ENCODE results near the gene OR11L1. TPM values are rescaled to one million over a fixed set of nuclear protein-coding genes. Genes with fewer than 3 reads are reported as not detected.

The OR11L1 gene
- total and polyA plus RNA-seq, 9 donors: not detected

DNA sequence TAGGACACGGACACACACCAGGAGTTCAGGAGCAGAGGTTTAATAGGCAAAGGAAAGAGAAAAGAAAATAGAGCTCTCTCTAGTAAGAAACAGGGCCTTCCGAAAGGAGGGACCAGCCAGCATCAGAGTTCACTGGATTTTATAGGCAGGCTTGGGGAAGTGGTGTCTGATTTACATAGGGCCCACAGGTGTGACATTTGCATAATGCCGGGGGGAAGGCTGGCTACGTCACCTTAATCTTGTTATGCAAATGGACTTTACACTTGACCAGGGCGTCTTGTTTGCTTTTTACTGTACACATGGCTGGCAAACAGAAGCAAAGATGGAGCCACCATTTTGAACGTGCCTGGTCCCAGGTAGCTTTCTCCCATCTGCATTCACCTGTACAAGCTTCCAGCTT lies 17.7 kb downstream of the OR11L1 start, which contains the start of gene OR14A16:
Gene OR14A16, minus strand, starts transcription at position 97 of the 400 bp plus-strand sequence. CDS start 8,390 bp downstream, outside the sequence.
- Histone ChIP-seq H3K4me1 (ENCODE audit: control insufficient read depth, insufficient read depth, low read length) (no peaks in the 10 kb centered on the region), H3K27me3 (ENCODE audit: control insufficient read depth, insufficient read depth, low read length) (no peaks in the 10 kb centered on the region), H3K36me3 (ENCODE audit: control insufficient read depth, insufficient read depth, low read length) (no peaks in the 10 kb centered on the region), H3K27ac (ENCODE audit: low read length) (no peak within 1 kb of the TSS), H3K9me3 (replicated peaks; ENCODE audit: control insufficient read depth, low read depth, low read length) (no peaks in the 10 kb centered on the region), H3K4me3 (ENCODE audit: low read length) (no peak within 1 kb of the TSS)
- 51% methylated on average over 5 of the region's 6 CpGs for WGBS (ENCODE audit: insufficient coverage)
- no peak for DNase-seq

DNA sequence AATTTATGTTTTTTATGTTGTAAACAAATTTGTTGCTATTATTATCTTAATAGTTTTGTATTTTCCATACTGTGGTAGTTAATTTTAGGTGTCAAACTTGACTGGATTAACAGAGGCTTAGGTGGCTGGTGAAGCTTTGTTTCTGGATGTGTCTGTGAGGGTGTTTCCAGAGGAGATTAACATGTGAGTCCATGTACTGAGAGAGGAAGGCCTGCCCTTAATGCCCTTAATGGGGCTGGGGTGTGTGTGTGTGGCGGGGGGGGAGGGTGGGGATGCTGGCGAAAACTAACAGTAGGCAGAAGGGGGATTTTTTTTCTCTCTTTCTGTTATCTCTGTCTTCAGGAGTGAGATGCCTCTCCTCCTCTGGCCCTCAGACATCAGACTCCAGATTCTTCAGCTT lies 19.6 kb downstream of the OR11L1 start:
- DNase-seq: no peak
- H3K27ac ChIP-seq (ENCODE audit: low read length): no peak overlapping the region
- no peaks in the 10 kb centered on the region for H3K9me3 ChIP-seq (replicated peaks; ENCODE audit: control insufficient read depth, low read depth, low read length)
- H3K27me3 ChIP-seq (ENCODE audit: control insufficient read depth, insufficient read depth, low read length): no peaks in the 10 kb centered on the region
- H3K36me3 ChIP-seq (ENCODE audit: control insufficient read depth, insufficient read depth, low read length): no peaks in the 10 kb centered on the region
- no CpG with 5 or more reads among the region's 2 CpGs for WGBS (ENCODE audit: insufficient coverage)
- no peak overlapping the region for H3K4me3 ChIP-seq (ENCODE audit: low read length)
- H3K4me1 ChIP-seq (ENCODE audit: control insufficient read depth, insufficient read depth, low read length): no peaks in the 10 kb centered on the region

DNA sequence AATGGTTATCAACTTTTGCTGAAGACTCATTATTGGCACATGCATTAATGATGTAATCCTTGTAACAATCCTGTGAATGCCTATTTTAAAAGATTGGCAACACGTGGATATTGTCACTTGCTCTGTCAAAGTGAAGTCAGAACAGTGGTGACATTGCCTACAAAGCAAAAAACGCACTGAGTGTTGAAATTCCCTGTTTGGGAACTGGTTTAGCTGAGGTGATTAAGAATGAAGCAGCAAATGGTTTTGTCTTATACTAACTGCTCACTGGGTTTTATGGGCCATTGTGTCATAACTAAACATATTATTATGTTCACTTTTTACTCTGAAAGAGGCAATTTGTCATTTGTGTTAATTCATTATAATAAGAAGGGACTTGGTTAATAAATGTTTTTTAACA lies 29.1 kb downstream of the OR11L1 start:
- 29% methylated on average over 1 of the region's 2 CpGs for WGBS (ENCODE audit: insufficient coverage)
- no peaks in the 10 kb centered on the region for H3K36me3 ChIP-seq (ENCODE audit: control insufficient read depth, insufficient read depth, low read length)
- H3K4me1 ChIP-seq (ENCODE audit: control insufficient read depth, insufficient read depth, low read length): no peaks in the 10 kb centered on the region

DNA sequence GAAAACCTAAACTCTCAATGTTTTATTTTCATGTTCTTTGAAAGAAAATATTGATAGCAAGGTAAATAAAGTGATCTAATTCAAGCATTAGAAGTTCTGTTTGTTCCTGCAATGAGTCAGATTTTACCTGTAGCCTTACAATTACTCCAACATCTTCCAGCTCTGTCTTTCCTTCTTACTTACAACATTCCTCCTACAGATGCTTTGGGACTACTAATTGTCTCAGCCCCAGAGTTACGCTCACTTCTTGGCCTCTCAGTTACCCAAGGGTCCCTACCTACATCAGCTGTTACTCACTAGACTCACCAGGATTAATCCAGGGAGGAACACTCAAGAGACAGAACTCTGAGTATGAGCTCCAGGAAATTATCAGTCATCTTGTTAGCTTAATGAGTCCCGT lies 44.2 kb downstream of the OR11L1 start:
- peaks cover 20% of the 10 kb centered on the region for H3K9me3 ChIP-seq (replicated peaks; ENCODE audit: control insufficient read depth, low read depth, low read length)
- no peaks in the 10 kb centered on the region for H3K36me3 ChIP-seq (ENCODE audit: control insufficient read depth, insufficient read depth, low read length)
- no peak for DNase-seq
- no peak overlapping the region for H3K27ac ChIP-seq (ENCODE audit: low read length)
- H3K4me3 ChIP-seq (ENCODE audit: low read length): no peak overlapping the region
- no peaks in the 10 kb centered on the region for H3K27me3 ChIP-seq (ENCODE audit: control insufficient read depth, insufficient read depth, low read length)
- H3K4me1 ChIP-seq (ENCODE audit: control insufficient read depth, insufficient read depth, low read length): no peaks in the 10 kb centered on the region
- 0% methylated on average over 1 of the region's 2 CpGs for WGBS (ENCODE audit: insufficient coverage)

More for the DNA sequence above, 29.1 kb downstream of the OR11L1 start:
- DNase-seq: no peak
- Histone ChIP-seq H3K27ac (ENCODE audit: low read length) (no peak overlapping the region), H3K9me3 (replicated peaks; ENCODE audit: control insufficient read depth, low read depth, low read length) (peaks cover 4% of the 10 kb centered on the region), H3K4me3 (ENCODE audit: low read length) (no peak overlapping the region), H3K27me3 (ENCODE audit: control insufficient read depth, insufficient read depth, low read length) (no peaks in the 10 kb centered on the region)

Other genes with a start within 250 kb of the OR11L1 start
- gene OR2G3, start 236.3 kb downstream of the OR11L1 start, total RNA-seq: not detected
- not detected for gene OR2G3, start 236.3 kb downstream of the OR11L1 start, polyA plus RNA-seq (ENCODE audit: insufficient read depth in 1 of 8, insufficient read length in 8 of 8, low replicate concordance in 1 of 8)
- not detected for gene OR13G1, start 162.2 kb downstream of the OR11L1 start, total RNA-seq
- gene OR13G1, start 162.2 kb downstream of the OR11L1 start, polyA plus RNA-seq (ENCODE audit: insufficient read depth in 1 of 8, insufficient read length in 8 of 8, low replicate concordance in 1 of 8): under 1 TPM in 1 of 8 donors, not detected in 7; 0.08 TPM
- not detected for gene OR6F1, start 125.2 kb downstream of the OR11L1 start, total RNA-seq
- not detected for gene OR6F1, start 125.2 kb downstream of the OR11L1 start, polyA plus RNA-seq (ENCODE audit: insufficient read depth in 1 of 8, insufficient read length in 8 of 8, low replicate concordance in 1 of 8)
- not detected for gene OR14K1, start 103.3 kb downstream of the OR11L1 start, total RNA-seq
- not detected for gene OR14K1, start 103.3 kb downstream of the OR11L1 start, polyA plus RNA-seq (ENCODE audit: insufficient read depth in 1 of 8, insufficient read length in 8 of 8, low replicate concordance in 1 of 8)
- gene OR14A2, start 93.8 kb downstream of the OR11L1 start, total RNA-seq: not detected
- not detected for gene OR14A2, start 93.8 kb downstream of the OR11L1 start, polyA plus RNA-seq (ENCODE audit: insufficient read depth in 1 of 8, insufficient read length in 8 of 8, low replicate concordance in 1 of 8)
- not detected for gene OR1C1, start 81.3 kb downstream of the OR11L1 start, total RNA-seq
- gene OR1C1, start 81.3 kb downstream of the OR11L1 start, polyA plus RNA-seq (ENCODE audit: insufficient read depth in 1 of 8, insufficient read length in 8 of 8, low replicate concordance in 1 of 8): not detected
- not detected for gene OR14A16, start 17.8 kb downstream of the OR11L1 start, total RNA-seq
- gene OR14A16, start 17.8 kb downstream of the OR11L1 start, polyA plus RNA-seq (ENCODE audit: insufficient read depth in 1 of 8, insufficient read length in 8 of 8, low replicate concordance in 1 of 8): not detected
- gene TRIM58, start 15.3 kb upstream of the OR11L1 start, total RNA-seq: 1.6 TPM
- gene TRIM58, start 15.3 kb upstream of the OR11L1 start, polyA plus RNA-seq (ENCODE audit: insufficient read depth in 1 of 8, insufficient read length in 8 of 8, low replicate concordance in 1 of 8): 1 to 10 TPM; 1.4 to 6.4 (median 3.6) TPM
- 0.27 TPM for gene OR2W3, start 53.7 kb upstream of the OR11L1 start, total RNA-seq
- gene OR2W3, start 53.7 kb upstream of the OR11L1 start, polyA plus RNA-seq (ENCODE audit: insufficient read depth in 1 of 8, insufficient read length in 8 of 8, low replicate concordance in 1 of 8): 1 to 10 TPM in 4 of 8 donors, under 1 TPM in 4; 0.68 to 1.5 (median 1.0) TPM
- not detected for gene OR2T8, start 78.4 kb upstream of the OR11L1 start, total RNA-seq
- under 1 TPM in 3 of 8 donors, not detected in 5; 0.12 to 0.27 (median 0.14) TPM for gene OR2T8, start 78.4 kb upstream of the OR11L1 start, polyA plus RNA-seq (ENCODE audit: insufficient read depth in 1 of 8, insufficient read length in 8 of 8, low replicate concordance in 1 of 8)
- gene OR2AJ1, start 83.0 kb upstream of the OR11L1 start, total RNA-seq: not detected
- gene OR2AJ1, start 83.0 kb upstream of the OR11L1 start, polyA plus RNA-seq (ENCODE audit: insufficient read depth in 1 of 8, insufficient read length in 8 of 8, low replicate concordance in 1 of 8): not detected
- not detected for gene OR2L8, start 107.0 kb upstream of the OR11L1 start, total RNA-seq
- not detected for gene OR2L8, start 107.0 kb upstream of the OR11L1 start, polyA plus RNA-seq (ENCODE audit: insufficient read depth in 1 of 8, insufficient read length in 8 of 8, low replicate concordance in 1 of 8)
- gene OR2AK2, start 123.3 kb upstream of the OR11L1 start, total RNA-seq: not detected
- gene OR2AK2, start 123.3 kb upstream of the OR11L1 start, polyA plus RNA-seq (ENCODE audit: insufficient read depth in 1 of 8, insufficient read length in 8 of 8, low replicate concordance in 1 of 8): not detected
- gene OR2L5, start 171.8 kb upstream of the OR11L1 start, total RNA-seq: not detected
- not detected for gene OR2L5, start 171.8 kb upstream of the OR11L1 start, polyA plus RNA-seq (ENCODE audit: insufficient read depth in 1 of 8, insufficient read length in 8 of 8, low replicate concordance in 1 of 8)
- 0.04 TPM for gene OR2L2, start 188.2 kb upstream of the OR11L1 start, total RNA-seq
- under 1 TPM in 2 of 8 donors, not detected in 6; 0.04 to 0.16 TPM for gene OR2L2, start 188.2 kb upstream of the OR11L1 start, polyA plus RNA-seq (ENCODE audit: insufficient read depth in 1 of 8, insufficient read length in 8 of 8, low replicate concordance in 1 of 8)
- gene OR2L3, start 204.9 kb upstream of the OR11L1 start, total RNA-seq: not detected
- gene OR2L3, start 204.9 kb upstream of the OR11L1 start, polyA plus RNA-seq (ENCODE audit: insufficient read depth in 1 of 8, insufficient read length in 8 of 8, low replicate concordance in 1 of 8): not detected